GM21576 (cell line): ENCODE data around the gene CWC27.

Source experiments
- ATAC-seq: cut with Tn5 transposase; IDR thresholded peaks from one replicate; pipeline ENCODE4 v1.9.1; 2021; ENCODE audit warnings: mild to moderate bottlenecking, moderate library complexity; ENCODE audit not compliant: unreplicated experiment

CWC27 gene

GRCh38 chr5:64768358-64769312 is at the start of gene CWC27, which contains the start of gene SREK1IP1:
Gene CWC27 (plus strand): TSS chr5:64768930. CDS start chr5:64769147, 217 bp downstream.
Gene SREK1IP1 (minus strand): TSS chr5:64768691. CDS start chr5:64768517, 174 bp downstream.
- peak; percentile 95 for ATAC-seq

- ATAC-seq, result no peak
These were observed 46.1 kb upstream of the CWC27 start for GRCh38 chr5:64722588-64722987.

- ATAC-seq, result no peak
These were observed 41.6 kb upstream of the CWC27 start for GRCh38 chr5:64727150-64727549.

- ATAC-seq, result no peak
These were observed 26.3 kb upstream of the CWC27 start for GRCh38 chr5:64742411-64742810.

- no peak for ATAC-seq
These were observed 25.9 kb upstream of the CWC27 start for GRCh38 chr5:64742821-64743220.

- ATAC-seq, result no peak
These were observed 23.8 kb upstream of the CWC27 start for GRCh38 chr5:64744914-64745313.

- ATAC-seq, result no peak
These were observed 22.3 kb upstream of the CWC27 start for GRCh38 chr5:64746446-64746845.

GRCh38 chr5:64749385-64749784 is 19.3 kb upstream of the CWC27 start:
- no peak for ATAC-seq

- ATAC-seq, result no peak
These were observed 14.7 kb upstream of the CWC27 start for GRCh38 chr5:64754066-64754465.

- ATAC-seq, result no peak
These were observed 9.8 kb upstream of the CWC27 start for GRCh38 chr5:64758901-64759300.

GRCh38 chr5:64759960-64760660 is 8.6 kb upstream of the CWC27 start:
- ATAC-seq, result no peak

- ATAC-seq, result no peak
These were observed 4.7 kb upstream of the CWC27 start for GRCh38 chr5:64763948-64764503.

GRCh38 chr5:64765804-64766504 is 2.8 kb upstream of the CWC27 start:
- no peak for ATAC-seq

GRCh38 chr5:64766941-64767340 is 1.8 kb upstream of the CWC27 start:
- no peak for ATAC-seq

- ATAC-seq, result peak; percentile 11
These were observed 772 bp upstream of the CWC27 start for GRCh38 chr5:64767959-64768357.

- ATAC-seq, result no peak
These were observed 1.1 kb downstream of the CWC27 start for GRCh38 chr5:64769855-64770254.

GRCh38 chr5:64771736-64772135 is 3.0 kb downstream of the CWC27 start:
- no peak for ATAC-seq

GRCh38 chr5:64773533-64773932 is 4.8 kb downstream of the CWC27 start:
- ATAC-seq, result peak; percentile 55

GRCh38 chr5:64775291-64775690 is 6.6 kb downstream of the CWC27 start:
- no peak for ATAC-seq

- ATAC-seq, result peak; percentile 86
These were observed 15.8 kb downstream of the CWC27 start for GRCh38 chr5:64784451-64785025.

GRCh38 chr5:64786372-64786771 is 17.6 kb downstream of the CWC27 start:
- no peak for ATAC-seq
